SK-N-SH (cell line): ENCODE results near the gene NOTCH1. TPM values are rescaled to one million over a fixed set of nuclear protein-coding genes. Genes with fewer than 3 reads are reported as not detected.

Source experiments
- CTCF ChIA-PET: fragments of 300-600, 350-600 bp; formaldehyde crosslinking; extraction: SDS; loops from one replicate; lab custom pipeline; 2021; lab: Yijun Ruan, JAX
- POLR2A ChIA-PET: fragments of 350-600 bp; sonication (Branson Sonifier 250); formaldehyde crosslinking; extraction: SDS; loops from one replicate; lab custom pipeline; 2020; ENCODE audit warnings: antibody characterized with exemption, inconsistent platforms; lab: Yijun Ruan, JAX
- DNase-seq: peaks from one replicate; pipeline ENCODE4 v3.0.0; 2012
- H2AFZ ChIP-seq: fragments of 200-600 bp; sonication (generic); 2 replicates; pipeline ENCODE4 v1.8.1; 2016; ENCODE audit warnings: antibody characterized with exemption, mild to moderate bottlenecking, low read depth
- H3F3A ChIP-seq: fragments of 200-600 bp; sonication (generic); replicated peaks from 2 replicates; pipeline ENCODE3; 2016; ENCODE audit warnings: antibody characterized with exemption, mild to moderate bottlenecking; ENCODE audit not compliant: insufficient read depth
- H3K27ac ChIP-seq, 2 experiments: fragments of 200-500 bp in 1 of 2; fragments of 200-600 bp in 1 of 2; sonication (Bioruptor generic) in 1 of 2; sonication (generic), shearing (Covaris generic) in 1 of 2; 2 replicates each; pipeline versions ENCODE4 v1.5.1 to v1.6.1; 2014 to 2016; ENCODE audit warnings: low read depth in 2 of 2, inconsistent platforms in 1 of 2, low read length in 1 of 2, mild to moderate bottlenecking in 1 of 2, mixed read lengths in 1 of 2
- H3K27me3 ChIP-seq: fragments of 200-600 bp; sonication (generic), shearing (Covaris generic); 2 replicates; pipeline ENCODE4 v1.6.1; 2016; ENCODE audit warnings: mixed run types; ENCODE audit not compliant: insufficient read depth
- H3K36me3 ChIP-seq, 2 experiments: fragments of 200-500 bp in 1 of 2; fragments of 200-600 bp in 1 of 2; sonication (Bioruptor generic) in 1 of 2; sonication (generic) in 1 of 2; replicated peaks in 1 of 2; 2 replicates each; pipeline versions ENCODE3 to v1.5.1; 2014 to 2016; ENCODE audit warnings: low read length in 1 of 2, mild to moderate bottlenecking in 1 of 2; ENCODE audit not compliant: insufficient read depth in 2 of 2, control insufficient read depth in 1 of 2
- H3K4me1 ChIP-seq, 2 experiments: fragments of 200-500 bp in 1 of 2; fragments of 200-600 bp in 1 of 2; sonication (Bioruptor generic) in 1 of 2; sonication (generic), shearing (Covaris generic) in 1 of 2; 2 replicates each; pipeline versions ENCODE4 v1.5.1 to v1.6.1; 2014 to 2016; ENCODE audit warnings: low read depth in 1 of 2, low read length in 1 of 2, mixed run types in 1 of 2; ENCODE audit not compliant: insufficient read depth in 2 of 2, control insufficient read depth in 1 of 2
- H3K4me2 ChIP-seq: fragments of 200-600 bp; sonication (generic), shearing (Covaris generic); 2 replicates; pipeline ENCODE4 v1.6.1; 2017; ENCODE audit warnings: mixed run types
- H3K4me3 ChIP-seq, 2 experiments: fragments of 200-500 bp in 1 of 2; fragments of 200-600 bp in 1 of 2; sonication (Bioruptor generic) in 1 of 2; sonication (generic), shearing (Covaris generic) in 1 of 2; 2 replicates each; pipeline versions ENCODE4 v1.5.1 to v1.8.1; 2014 to 2016; ENCODE audit warnings: low read depth in 2 of 2, inconsistent platforms in 1 of 2, low read length in 1 of 2, mild to moderate bottlenecking in 1 of 2, mixed read lengths in 1 of 2, moderate library complexity in 1 of 2
- H3K79me2 ChIP-seq: fragments of 200-600 bp; sonication (generic); 2 replicates; pipeline ENCODE4 v1.8.1; 2017; ENCODE audit warnings: mild to moderate bottlenecking; ENCODE audit not compliant: insufficient read depth
- H3K9ac ChIP-seq: fragments of 200-600 bp; sonication (generic); 2 replicates; pipeline ENCODE4 v1.6.1; 2017; ENCODE audit warnings: mixed run types
- H3K9me2 ChIP-seq: fragments of 200-600 bp; sonication (generic); 2 replicates; pipeline ENCODE4 v1.6.1; 2017; ENCODE audit warnings: mixed run types
- H3K9me3 ChIP-seq: fragments of 200-600 bp; sonication (generic); 2 replicates; pipeline ENCODE4 v1.6.1; 2017; ENCODE audit warnings: mixed run types, mild to moderate bottlenecking, moderate library complexity
- H4K20me1 ChIP-seq: fragments of 200-600 bp; sonication (generic); 2 replicates; pipeline ENCODE4 v1.6.1; 2017; ENCODE audit warnings: mild to moderate bottlenecking, mixed run types; ENCODE audit not compliant: insufficient read depth
- EP300 ChIP-seq, 2 experiments: IDR thresholded peaks; 2 replicates each; pipeline versions ENCODE4 v1.4.0 to v1.6.1; 2012; ENCODE audit warnings: borderline replicate concordance in 1 of 2, low read depth in 1 of 2, low read length in 1 of 2
- FOSL2 ChIP-seq: IDR thresholded peaks from 2 replicates; pipeline ENCODE4 v1.4.0; 2012; ENCODE audit warnings: low read depth, mild to moderate bottlenecking, moderate library complexity, borderline replicate concordance
- FOXM1 ChIP-seq: IDR thresholded peaks from 2 replicates; pipeline ENCODE4 v1.4.0; 2012; ENCODE audit warnings: low read depth, mild to moderate bottlenecking
- MEF2A ChIP-seq: IDR thresholded peaks from 2 replicates; pipeline ENCODE4 v1.4.0; 2012; ENCODE audit warnings: low read depth, borderline replicate concordance
- NFIC ChIP-seq: IDR thresholded peaks from 2 replicates; pipeline ENCODE4 v1.4.0; 2012; ENCODE audit warnings: borderline replicate concordance
- NRF1 ChIP-seq: IDR thresholded peaks from 2 replicates; pipeline ENCODE4 v1.6.1; 2012; ENCODE audit warnings: low read depth, mild to moderate bottlenecking, low read length
- RCOR1 ChIP-seq: fragments of 150-350 bp; IDR thresholded peaks from 2 replicates; pipeline ENCODE4 v1.6.1; 2017; ENCODE audit warnings: antibody characterized with exemption, low read length
- TEAD4 ChIP-seq: IDR thresholded peaks from 2 replicates; pipeline ENCODE4 v1.4.0; 2012; ENCODE audit warnings: mild to moderate bottlenecking, borderline replicate concordance; ENCODE audit not compliant: insufficient read depth
- WGBS: methylation state at CpG from one replicate; pipeline ENCODE4 v1.1.6; 2017; ENCODE audit warnings: low lambda C conversion rate; 5-methylcytosine and 5-hydroxymethylcytosine counted together
- polyA plus RNA-seq, 3 experiments: library from polyadenylated mRNA; depleted of rRNA; stranded (reverse); fragments of >200 nt; gene quantifications; 2 replicates each; pipeline ENCODE4 v1.2.3, GENCODE V29; 2012
- TF ChIP-seq, protein P1 (sequence below): fragments of 150-350 bp; IDR thresholded peaks from 2 replicates; pipeline ENCODE4 v1.6.1; 2016; ENCODE audit warnings: mild to moderate bottlenecking, low read depth, low read length
- TF ChIP-seq, protein P2 (sequence below): fragments of 150-350 bp; IDR thresholded peaks from 2 replicates; pipeline ENCODE4 v1.6.1; 2017; ENCODE audit warnings: antibody characterized with exemption, low read length, low read depth, borderline replicate concordance

Gene NOTCH1
- polyA plus RNA-seq, 1 of the 3 experiments (the other 2 are of a cell fraction), result 6.6 TPM

GRCh38 chr9:136544964-136545691 lies 720 bp downstream of the NOTCH1 start:
- DNase-seq, result peak; percentile 65
- H3K36me3 ChIP-seq, result peaks cover 0 to 4% of the 10 kb centered on the region in 2 experiments
- no peak for TF ChIP-seq EP300 (IDR thresholded peaks at IDR 0.05; ENCODE audit: borderline replicate concordance in 1 of 2, low read depth in 1 of 2, low read length in 1 of 2)
- TF ChIP-seq, protein P1, sequence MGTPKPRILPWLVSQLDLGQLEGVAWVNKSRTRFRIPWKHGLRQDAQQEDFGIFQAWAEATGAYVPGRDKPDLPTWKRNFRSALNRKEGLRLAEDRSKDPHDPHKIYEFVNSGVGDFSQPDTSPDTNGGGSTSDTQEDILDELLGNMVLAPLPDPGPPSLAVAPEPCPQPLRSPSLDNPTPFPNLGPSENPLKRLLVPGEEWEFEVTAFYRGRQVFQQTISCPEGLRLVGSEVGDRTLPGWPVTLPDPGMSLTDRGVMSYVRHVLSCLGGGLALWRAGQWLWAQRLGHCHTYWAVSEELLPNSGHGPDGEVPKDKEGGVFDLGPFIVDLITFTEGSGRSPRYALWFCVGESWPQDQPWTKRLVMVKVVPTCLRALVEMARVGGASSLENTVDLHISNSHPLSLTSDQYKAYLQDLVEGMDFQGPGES, result no peak
- no peak for TF ChIP-seq FOXM1
- POLR2A ChIA-PET, result no interaction called here
- peak overlapping the region; percentile 84 for H3K9ac ChIP-seq
- H3K27me3 ChIP-seq, result no peaks in the 10 kb centered on the region
- H3K79me2 ChIP-seq, result peaks cover 34% of the 10 kb centered on the region
- H3K4me2 ChIP-seq, result peak overlapping the region; percentile 97
- CTCF ChIA-PET, result interaction anchor here (1.6 kb wide), 1 partner anchor 86 kb away, joined by 5 read pairs; no protein-coding TSS in a partner anchor
- H3K27ac ChIP-seq, result no peak overlapping the region
- no peaks in the 10 kb centered on the region for H3K9me3 ChIP-seq
- no peaks in the 10 kb centered on the region for H3F3A ChIP-seq
- H3K4me3 ChIP-seq, result peak overlapping the region; percentile 69 to 95
- H3K9me2 ChIP-seq, result no peaks in the 10 kb centered on the region
- H3K4me1 ChIP-seq, result peaks cover 8 to 20% of the 10 kb centered on the region in 2 experiments; a peak in 3 of 4 replicates
- WGBS, result 1% methylated on average over 23 of the region's 82 CpGs
- peak overlapping the region; percentile 46; the same call in 1 of the 2 replicates for H2AFZ ChIP-seq
- peaks cover 28% of the 10 kb centered on the region for H4K20me1 ChIP-seq

GRCh38 chr9:136544548-136544963 lies 1.3 kb downstream of the NOTCH1 start:
- H3K36me3 ChIP-seq, result peaks cover 0 to 4% of the 10 kb centered on the region in 2 experiments
- H3K9me3 ChIP-seq, result no peaks in the 10 kb centered on the region
- peaks cover 6 to 16% of the 10 kb centered on the region in 2 experiments; a peak in 3 of 4 replicates for H3K4me1 ChIP-seq
- no peaks in the 10 kb centered on the region for H3K9me2 ChIP-seq
- H3K79me2 ChIP-seq, result peaks cover 40% of the 10 kb centered on the region
- H3K4me3 ChIP-seq, result peak overlapping the region; percentile 69 to 95
- no peak for TF ChIP-seq TEAD4
- no peak for TF ChIP-seq NRF1
- TF ChIP-seq, protein P2, sequence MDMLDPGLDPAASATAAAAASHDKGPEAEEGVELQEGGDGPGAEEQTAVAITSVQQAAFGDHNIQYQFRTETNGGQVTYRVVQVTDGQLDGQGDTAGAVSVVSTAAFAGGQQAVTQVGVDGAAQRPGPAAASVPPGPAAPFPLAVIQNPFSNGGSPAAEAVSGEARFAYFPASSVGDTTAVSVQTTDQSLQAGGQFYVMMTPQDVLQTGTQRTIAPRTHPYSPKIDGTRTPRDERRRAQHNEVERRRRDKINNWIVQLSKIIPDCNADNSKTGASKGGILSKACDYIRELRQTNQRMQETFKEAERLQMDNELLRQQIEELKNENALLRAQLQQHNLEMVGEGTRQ, result no peak
- no peak for TF ChIP-seq RCOR1
- no peak for TF ChIP-seq MEF2A
- no peak for TF ChIP-seq FOSL2
- no peak for TF ChIP-seq NFIC
- ChIA-PET POLR2A (no interaction called here), CTCF (interaction anchor here (1.6 kb wide), 1 partner anchor 87 kb away, joined by 5 read pairs; no protein-coding TSS in a partner anchor)
- 0 out of 2 replicates have a peak overlapping the region, but pooled peaks have one; percentile 46 for H2AFZ ChIP-seq
- 2% methylated on average over 8 of the region's 31 CpGs for WGBS
- no peak overlapping the region for H3K27ac ChIP-seq
- no peaks in the 10 kb centered on the region for H3F3A ChIP-seq
- H4K20me1 ChIP-seq, result peaks cover 34% of the 10 kb centered on the region
- peak; percentile 63 for DNase-seq
- no peaks in the 10 kb centered on the region for H3K27me3 ChIP-seq
- H3K4me2 ChIP-seq, result peak overlapping the region; percentile 97
- peak overlapping the region; percentile 84 for H3K9ac ChIP-seq
